Measurements from ENCODE around the gene GTPBP6.

GRCh38 chrX:362937-363620, 44.5 kb upstream of the GTPBP6 start:
- no peak for TF ChIP-seq POLR2A (IDR thresholded peaks at IDR 0.05)
- no peak for TF ChIP-seq CTCF (IDR thresholded peaks at IDR 0.05)
- no peak for TF ChIP-seq EP300 (IDR thresholded peaks at IDR 0.05; ENCODE audit: low read depth)
- TF ChIP-seq POLR2AphosphoS5 (IDR thresholded peaks at IDR 0.05) = no peak

All from transverse colon (tissue), 4 donors.